GM12865 (cell line): Measurements from ENCODE around the gene MRE11.

Source experiments
- DNase-seq: peaks from one replicate; pipeline ENCODE4 v3.0.0; 2010; ENCODE audit warnings: low read depth
- H3K4me3 ChIP-seq: 2 replicates; pipeline ENCODE4 v1.5.1; 2011; ENCODE audit warnings: mild to moderate bottlenecking, low read depth, low read length, control low read depth
- CTCF ChIP-seq: IDR thresholded peaks from 2 replicates; pipeline ENCODE4 v1.5.1; 2011; ENCODE audit warnings: low read length, control low read depth, low read depth, inconsistent platforms; ENCODE audit not compliant: insufficient read depth; ENCODE audit errors: missing control alignments

Gene MRE11

GRCh38 chr11:94481342-94481741, 12.3 kb downstream of the MRE11 start:
- H3K4me3 ChIP-seq, result no peak overlapping the region
- no peak for TF ChIP-seq CTCF
- no peak for DNase-seq

- TF ChIP-seq CTCF, result no peak
- no peak for DNase-seq
- H3K4me3 ChIP-seq, result no peak overlapping the region
These were observed 16.0 kb downstream of the MRE11 start for GRCh38 chr11:94477624-94478023.

- H3K4me3 ChIP-seq, result peak overlapping the region; percentile 11; the same call in 1 of the 2 replicates
- no peak for TF ChIP-seq CTCF
- DNase-seq, result peak; percentile 86
These were observed 20.5 kb downstream of the MRE11 start for GRCh38 chr11:94472916-94473799.

- no peak for TF ChIP-seq CTCF
- peak; percentile 60 for DNase-seq
- no peak overlapping the region for H3K4me3 ChIP-seq
These were observed 24.2 kb downstream of the MRE11 start for GRCh38 chr11:94469416-94469815.

- no peak for TF ChIP-seq CTCF
- no peak for DNase-seq
- H3K4me3 ChIP-seq, result no peak overlapping the region
These were observed 34.1 kb downstream of the MRE11 start for GRCh38 chr11:94459576-94459975.

- no peak for TF ChIP-seq CTCF
- no peak for DNase-seq
- H3K4me3 ChIP-seq, result no peak overlapping the region
These were observed 36.3 kb downstream of the MRE11 start for GRCh38 chr11:94457118-94458029.
